Neuronal stem cell (in vitro differentiated cells): ENCODE results near the gene ZNF853.

Experiments
- DNase-seq: peaks from one replicate; pipeline ENCODE4 v3.0.0-alpha.2; 2013; ENCODE audit warnings: low spot score
- H2AFZ ChIP-seq: one replicate; pipeline ENCODE4 v1.6.1; 2013; ENCODE audit warnings: mild to moderate bottlenecking, low read length, inconsistent platforms
- H2AK5ac ChIP-seq: 2 replicates; pipeline ENCODE4 v1.6.1; 2013; ENCODE audit warnings: low read depth, mild to moderate bottlenecking, inconsistent platforms, low read length, moderate library complexity, mixed read lengths
- H2BK120ac ChIP-seq: 2 replicates; pipeline ENCODE4 v1.6.1; 2013; ENCODE audit warnings: low read depth, mild to moderate bottlenecking, inconsistent platforms, low read length, moderate library complexity, mixed read lengths
- H2BK12ac ChIP-seq: one replicate; pipeline ENCODE4 v1.6.1; 2013; ENCODE audit warnings: low read length, inconsistent platforms
- H2BK15ac ChIP-seq: 2 replicates; pipeline ENCODE4 v1.6.1; 2013; ENCODE audit warnings: mild to moderate bottlenecking, low read length, inconsistent platforms, mixed read lengths
- H2BK5ac ChIP-seq: one replicate; pipeline ENCODE4 v1.6.1; 2013; ENCODE audit warnings: inconsistent platforms, mild to moderate bottlenecking, low read length, moderate library complexity
- H3K14ac ChIP-seq: one replicate; pipeline ENCODE4 v1.6.1; 2013; ENCODE audit warnings: low read length, inconsistent platforms
- H3K18ac ChIP-seq: 2 replicates; pipeline ENCODE4 v1.6.1; 2013; ENCODE audit warnings: low read length, inconsistent platforms
- H3K23ac ChIP-seq: 2 replicates; pipeline ENCODE4 v1.6.1; 2013; ENCODE audit warnings: low read depth, mild to moderate bottlenecking, mixed read lengths, low read length, inconsistent platforms; ENCODE audit not compliant: poor library complexity
- H3K27ac ChIP-seq: replicated peaks from 3 replicates; pipeline ENCODE4 v1.5.1; 2013; ENCODE audit warnings: low read length, inconsistent platforms
- H3K27me3 ChIP-seq, 3 experiments: 2 replicates each; pipeline ENCODE4 v1.6.1; 2013; ENCODE audit warnings: low read length in 3 of 3, mild to moderate bottlenecking in 2 of 3, inconsistent platforms in 1 of 3, low read depth in 1 of 3, mixed read lengths in 1 of 3, moderate library complexity in 1 of 3; ENCODE audit not compliant: control insufficient read depth in 3 of 3, insufficient read depth in 3 of 3
- H3K36me3 ChIP-seq, 2 donors: replicated peaks in 1 of 2; 2 replicates each; pipeline ENCODE4 v1.6.1; 2013; ENCODE audit warnings: low read length in 2 of 2; ENCODE audit not compliant: control insufficient read depth in 2 of 2, insufficient read depth in 2 of 2
- H3K4ac ChIP-seq: 2 replicates; pipeline ENCODE4 v1.6.1; 2013; ENCODE audit warnings: inconsistent platforms, mild to moderate bottlenecking, low read length, moderate library complexity
- H3K4me1 ChIP-seq, 2 donors: 1 replicate in 1 of 2; 2 replicates in 1 of 2; pipeline ENCODE4 v1.6.1; 2013; ENCODE audit warnings: low read length in 2 of 2, low read depth in 1 of 2; ENCODE audit not compliant: control insufficient read depth in 2 of 2, insufficient read depth in 1 of 2
- H3K4me2 ChIP-seq: one replicate; pipeline ENCODE4 v1.6.1; 2013; ENCODE audit warnings: mild to moderate bottlenecking, low read length, inconsistent platforms; ENCODE audit not compliant: insufficient read depth, poor library complexity, severe bottlenecking
- H3K4me3 ChIP-seq, 2 donors: 2 replicates each; pipeline ENCODE4 v1.5.1; 2013; ENCODE audit warnings: low read length in 2 of 2, mild to moderate bottlenecking in 2 of 2, inconsistent platforms in 1 of 2, moderate library complexity in 1 of 2
- H3K79me1 ChIP-seq: one replicate; pipeline ENCODE4 v1.6.1; 2013; ENCODE audit warnings: low read depth, mild to moderate bottlenecking, inconsistent platforms, low read length, moderate library complexity
- H3K9ac ChIP-seq: one replicate; pipeline ENCODE4 v1.6.1; 2013; ENCODE audit warnings: mild to moderate bottlenecking, low read depth, low read length, inconsistent platforms; ENCODE audit not compliant: poor library complexity
- H3K9me3 ChIP-seq, 2 donors: replicated peaks in 1 of 2; 2 replicates each; pipeline versions ENCODE3 to v1.6.1; 2013; ENCODE audit warnings: low read length in 2 of 2, mild to moderate bottlenecking in 2 of 2, inconsistent platforms in 1 of 2, low read depth in 1 of 2, mixed read lengths in 1 of 2, moderate library complexity in 1 of 2; ENCODE audit not compliant: control insufficient read depth in 2 of 2, insufficient read depth in 1 of 2
- H4K8ac ChIP-seq: one replicate; pipeline ENCODE4 v1.6.1; 2013; ENCODE audit warnings: low read depth, mild to moderate bottlenecking, inconsistent platforms, low read length, moderate library complexity
- H4K91ac ChIP-seq: one replicate; pipeline ENCODE4 v1.6.1; 2013; ENCODE audit warnings: low read length, low read depth, mild to moderate bottlenecking, inconsistent platforms; ENCODE audit not compliant: poor library complexity
- WGBS, 2 donors: extraction: QIAGEN DNeasy Blood & Tissue Kit; methylation state at CpG; one replicate each; pipeline ENCODE4 v1.1.7; 2013; ENCODE audit warnings: missing lambda C conversion rate in 2 of 2, mixed read lengths in 1 of 2; ENCODE audit not compliant: insufficient read length in 2 of 2, insufficient replicate concordance in 1 of 2; ENCODE audit errors: extremely low coverage in 2 of 2; 5-methylcytosine and 5-hydroxymethylcytosine counted together

Gene ZNF853

GRCh38 chr7:6589829-6590644 is 25.4 kb upstream of the ZNF853 start, which contains the start of gene INTS15:
INTS15 (plus strand) TSS chr7:6590021; CDS start chr7:6590284, 263 bp downstream.
- H2BK15ac ChIP-seq = peak within 1 kb of the TSS; percentile 75
- no peak within 1 kb of the TSS for H2BK12ac ChIP-seq
- H3K36me3 ChIP-seq = peaks cover 26 to 67% of the 10 kb centered on the region in 2 donors
- H3K27ac ChIP-seq = peak within 1 kb of the TSS; percentile 83
- peaks cover 3 to 6% of the 10 kb centered on the region in 2 donors for H3K4me1 ChIP-seq
- peak within 1 kb of the TSS; percentile 98 for H3K9ac ChIP-seq
- peak within 1 kb of the TSS; percentile 24 for H2BK5ac ChIP-seq
- H3K27me3 ChIP-seq = peaks cover 0 to 4% (median 0%) of the 10 kb centered on the region in 3 experiments
- no peak within 1 kb of the TSS for H3K4ac ChIP-seq
- H3K9me3 ChIP-seq = no peaks in the 10 kb centered on the region
- peak within 1 kb of the TSS; percentile 97 for H3K18ac ChIP-seq
- H2BK120ac ChIP-seq = no peak within 1 kb of the TSS
- peak within 1 kb of the TSS; percentile 89 for H3K4me2 ChIP-seq
- H3K14ac ChIP-seq = peak within 1 kb of the TSS; percentile 56
- H4K8ac ChIP-seq = no peak within 1 kb of the TSS
- H3K23ac ChIP-seq = peak within 1 kb of the TSS; percentile 99
- peak within 1 kb of the TSS; percentile 98 to 99 for H3K4me3 ChIP-seq
- peaks cover 3% of the 10 kb centered on the region for H3K79me1 ChIP-seq
- H2AK5ac ChIP-seq = peak within 1 kb of the TSS; percentile 37
- H2AFZ ChIP-seq = peak within 1 kb of the TSS; percentile 99
- no peak within 1 kb of the TSS for H4K91ac ChIP-seq
- peak; percentile 83 for DNase-seq
- WGBS, 2 donors = no CpG with 5 or more reads among the region's 107 CpGs

GRCh38 chr7:6590645-6591110 is 24.7 kb upstream of the ZNF853 start:
- peak overlapping the region; percentile 89 for H3K4me2 ChIP-seq
- peak overlapping the region; percentile 97 for H3K18ac ChIP-seq
- peaks cover 3% of the 10 kb centered on the region for H3K79me1 ChIP-seq
- peak overlapping the region; percentile 98 to 99 for H3K4me3 ChIP-seq
- H3K27ac ChIP-seq = no peak overlapping the region
- no peak overlapping the region for H3K23ac ChIP-seq
- H3K36me3 ChIP-seq = peaks cover 29 to 69% of the 10 kb centered on the region in 2 donors
- H2AFZ ChIP-seq = peak overlapping the region; percentile 99
- no peak for DNase-seq
- H4K91ac ChIP-seq = no peak overlapping the region
- no peak overlapping the region for H2BK120ac ChIP-seq
- H2BK12ac ChIP-seq = no peak overlapping the region
- peaks cover 3 to 6% of the 10 kb centered on the region in 2 donors for H3K4me1 ChIP-seq
- H2BK5ac ChIP-seq = no peak overlapping the region
- H4K8ac ChIP-seq = no peak overlapping the region
- no peaks in the 10 kb centered on the region for H3K9me3 ChIP-seq
- no peak overlapping the region for H3K4ac ChIP-seq
- no peak overlapping the region for H3K14ac ChIP-seq
- WGBS, 2 donors = no CpG with 5 or more reads among the region's 10 CpGs
- H3K27me3 ChIP-seq = peaks cover 0 to 4% (median 0%) of the 10 kb centered on the region in 3 experiments
- H3K9ac ChIP-seq = peak overlapping the region; percentile 98
- H2AK5ac ChIP-seq = no peak overlapping the region
- H2BK15ac ChIP-seq = no peak overlapping the region

DNA sequence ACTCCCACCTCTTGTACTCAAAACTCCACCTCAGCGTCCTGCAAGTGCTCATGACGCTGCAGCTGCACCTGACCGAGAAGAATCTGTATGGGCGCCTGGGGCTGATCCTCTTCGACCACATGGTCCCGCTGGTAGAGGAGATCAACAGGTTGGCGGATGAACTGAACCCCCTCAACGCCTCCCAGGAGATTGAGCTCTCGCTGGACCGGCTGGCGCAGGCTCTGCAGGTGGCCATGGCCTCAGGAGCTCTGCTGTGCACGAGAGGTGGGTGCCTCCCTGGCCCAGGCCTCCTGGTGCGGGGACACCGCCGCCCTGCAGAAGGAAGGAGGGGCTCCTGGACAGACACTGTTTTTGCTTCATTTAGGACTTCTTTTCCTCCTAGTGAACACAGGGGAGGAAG is 15.3 kb upstream of the ZNF853 start:
- no peaks in the 10 kb centered on the region for H3K27me3 ChIP-seq
- no peak overlapping the region for H4K91ac ChIP-seq
- no peaks in the 10 kb centered on the region for H3K9me3 ChIP-seq
- H3K4me3 ChIP-seq = no peak overlapping the region
- no peak overlapping the region for H2BK5ac ChIP-seq
- H3K14ac ChIP-seq = no peak overlapping the region
- no peak overlapping the region for H3K18ac ChIP-seq
- H3K27ac ChIP-seq = no peak overlapping the region
- no peak overlapping the region for H3K4ac ChIP-seq
- no peak overlapping the region for H2AFZ ChIP-seq
- no peak overlapping the region for H3K4me2 ChIP-seq
- peaks cover 2% of the 10 kb centered on the region for H3K79me1 ChIP-seq
- no CpG with 5 or more reads among the region's 15 CpGs for WGBS, 2 donors
- H3K23ac ChIP-seq = no peak overlapping the region
- no peak for DNase-seq
- no peak overlapping the region for H2BK15ac ChIP-seq
- no peaks in the 10 kb centered on the region for H3K4me1 ChIP-seq
- no peak overlapping the region for H2BK12ac ChIP-seq
- no peak overlapping the region for H4K8ac ChIP-seq
- H3K9ac ChIP-seq = no peak overlapping the region
- no peak overlapping the region for H2BK120ac ChIP-seq
- H2AK5ac ChIP-seq = no peak overlapping the region
- H3K36me3 ChIP-seq = peaks cover 46 to 93% of the 10 kb centered on the region in 2 donors

DNA sequence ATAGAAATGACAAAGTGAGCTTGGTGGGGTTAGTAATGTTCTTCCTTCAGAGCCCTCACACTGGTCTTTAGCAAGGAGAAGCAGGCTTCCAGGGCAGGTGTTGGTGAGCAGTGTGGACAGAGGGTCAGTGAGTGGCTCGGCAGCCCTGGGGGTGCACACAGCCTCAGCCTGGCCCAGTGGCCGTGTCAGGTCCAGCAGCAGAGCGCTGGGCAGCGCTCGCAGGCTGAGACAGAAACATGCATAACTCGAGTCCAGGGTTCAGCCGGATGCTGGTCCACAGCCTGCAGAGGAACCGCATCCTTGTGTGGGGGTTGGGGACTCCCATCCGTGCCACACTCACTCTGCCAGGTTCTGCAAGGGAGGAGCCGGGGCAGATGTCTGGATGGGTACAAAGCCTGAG is 11.0 kb upstream of the ZNF853 start:
- Histone ChIP-seq H3K4ac (no peak overlapping the region), H2BK12ac (no peak overlapping the region)
- WGBS, 2 donors = no CpG with 5 or more reads among the region's 10 CpGs

More for the DNA sequence above, 11.0 kb upstream of the ZNF853 start:
- Histone ChIP-seq H2AFZ (no peak overlapping the region), H3K9me3 (no peaks in the 10 kb centered on the region), H3K27ac (no peak overlapping the region), H2BK5ac (no peak overlapping the region), H3K18ac (no peak overlapping the region), H3K14ac (no peak overlapping the region), H3K36me3 (peaks cover 21 to 85% of the 10 kb centered on the region in 2 donors), H2BK120ac (no peak overlapping the region), H3K4me1 (no peaks in the 10 kb centered on the region), H2AK5ac (no peak overlapping the region), H3K9ac (peak overlapping the region; percentile 32), H3K79me1 (no peaks in the 10 kb centered on the region), H3K4me3 (no peak overlapping the region), H3K27me3 (no peaks in the 10 kb centered on the region), H4K91ac (no peak overlapping the region), H3K4me2 (no peak overlapping the region), H3K23ac (peak overlapping the region; percentile 20), H4K8ac (no peak overlapping the region), H2BK15ac (no peak overlapping the region)
- no peak for DNase-seq
